GM20431 (cell line): ENCODE results near the gene EFHC1.

ENCODE experiments used
- in situ Hi-C: fragments of 300-500 bp; cut with MseI, MboI; formaldehyde crosslinking; loops from one replicate; pipeline ENCODE4 v1.15.0; 2020; ENCODE audit warnings: low sequenced_read_pairs; ENCODE audit not compliant: unreplicated experiment

Gene EFHC1

GRCh38 chr6:52532457-52532856 is 112.3 kb downstream of the EFHC1 start:
- in situ Hi-C loops: no loop called here

DNA sequence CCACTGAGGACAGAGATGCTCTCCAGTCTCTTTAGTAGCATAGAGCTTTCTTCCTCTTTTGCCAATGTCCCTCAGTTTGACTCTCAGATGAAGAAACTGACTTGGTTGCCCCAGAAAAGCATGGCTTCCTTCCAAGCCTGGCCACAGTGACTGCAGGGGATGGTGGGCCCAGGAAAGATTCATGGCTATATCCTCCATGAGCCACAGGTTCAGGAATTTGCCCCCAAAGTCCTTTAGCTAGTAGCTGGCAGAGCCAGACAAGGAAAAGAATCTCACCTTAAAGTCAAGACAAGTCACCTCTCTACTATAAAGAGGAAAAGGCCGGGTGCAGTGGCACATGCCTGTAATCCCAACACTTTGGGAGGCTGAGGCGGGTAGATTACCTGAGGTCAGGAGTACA is 113.3 kb downstream of the EFHC1 start:
- in situ Hi-C loops: no loop called here

DNA sequence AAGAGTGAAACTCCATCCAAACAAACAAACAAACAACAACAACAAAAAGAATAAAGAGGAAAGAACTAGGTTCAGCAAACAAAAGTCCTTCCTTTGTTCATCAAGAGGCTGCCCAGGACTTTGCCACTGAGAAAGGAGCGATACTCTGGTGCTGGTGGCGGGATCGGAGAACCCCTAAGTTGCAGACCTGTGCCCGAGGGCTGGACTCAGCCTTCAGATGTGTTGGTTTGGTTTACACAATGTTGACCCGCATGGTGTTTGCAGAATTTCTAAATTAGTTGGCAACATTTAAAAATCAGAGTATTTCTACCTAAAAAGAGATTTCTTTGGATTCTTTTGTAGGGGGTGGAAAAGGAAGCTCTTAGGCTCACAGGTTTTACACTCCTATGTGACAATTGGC is 114.2 kb downstream of the EFHC1 start:
- in situ Hi-C loops: no loop called here

- in situ Hi-C loops: no loop called here
Measured at GRCh38 chr6:52534966-52535390, 114.8 kb downstream of the EFHC1 start.

- in situ Hi-C loops: no loop called here
Measured at GRCh38 chr6:52535711-52536423, 115.7 kb downstream of the EFHC1 start.

- in situ Hi-C loops: no loop called here
Measured at GRCh38 chr6:52536424-52536916, 116.3 kb downstream of the EFHC1 start.

GRCh38 chr6:52537001-52537753 is 117.0 kb downstream of the EFHC1 start:
- in situ Hi-C loops: no loop called here

- in situ Hi-C loops: no loop called here
Measured at GRCh38 chr6:52538252-52538900, 118.2 kb downstream of the EFHC1 start.

GRCh38 chr6:52538901-52539354 is 118.8 kb downstream of the EFHC1 start:
- in situ Hi-C loops: no loop called here

- in situ Hi-C loops: no loop called here
Measured at GRCh38 chr6:52539607-52540006, 119.5 kb downstream of the EFHC1 start.

DNA sequence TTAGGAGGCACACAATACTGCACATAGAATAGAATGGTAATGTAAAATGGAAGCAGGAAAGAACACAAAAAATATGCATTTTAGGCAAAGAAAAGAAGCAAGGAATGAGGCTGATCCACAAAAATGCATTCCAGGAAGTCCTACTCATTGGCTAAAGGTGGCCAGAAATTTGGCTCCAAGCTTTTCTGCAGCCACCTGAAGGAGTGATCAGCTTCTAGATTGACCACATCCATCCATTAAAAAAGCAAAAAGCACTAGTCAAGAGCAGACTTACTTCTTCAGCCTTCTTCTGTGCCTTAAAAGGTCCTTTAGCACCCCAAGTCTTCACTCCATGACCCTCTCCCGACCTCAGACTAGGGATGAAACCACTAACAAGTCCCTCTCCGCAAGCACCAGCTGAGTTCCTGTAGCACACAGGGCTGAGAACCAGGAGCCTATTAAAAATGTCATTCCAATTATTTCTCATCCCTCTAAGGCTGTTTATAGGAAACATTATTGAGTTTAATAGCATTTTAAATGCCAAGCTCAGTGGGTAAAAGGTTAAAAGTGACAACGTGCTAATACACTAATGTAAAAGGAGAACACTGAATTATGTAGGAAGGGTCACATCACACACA is 120.3 kb downstream of the EFHC1 start:
- in situ Hi-C loops: no loop called here

DNA sequence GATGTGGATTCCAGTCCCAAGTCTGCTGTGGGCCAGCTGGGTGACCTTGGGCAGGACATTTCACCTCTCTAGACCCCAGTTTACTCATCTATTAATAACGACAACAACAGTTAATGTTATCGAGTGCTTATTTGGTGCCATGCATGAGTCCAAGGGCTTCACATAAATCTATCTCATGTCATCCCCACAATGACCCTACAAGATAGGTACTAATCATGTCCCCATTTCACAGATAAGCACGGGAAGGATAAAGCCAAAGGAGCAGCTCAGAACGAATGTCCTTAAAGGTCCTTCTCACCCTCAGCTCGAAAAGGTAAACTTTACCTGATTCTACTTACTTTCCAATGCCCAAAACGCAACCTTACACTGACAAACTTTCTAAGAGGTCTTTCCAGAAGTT is 121.0 kb downstream of the EFHC1 start:
- in situ Hi-C loops: no loop called here

DNA sequence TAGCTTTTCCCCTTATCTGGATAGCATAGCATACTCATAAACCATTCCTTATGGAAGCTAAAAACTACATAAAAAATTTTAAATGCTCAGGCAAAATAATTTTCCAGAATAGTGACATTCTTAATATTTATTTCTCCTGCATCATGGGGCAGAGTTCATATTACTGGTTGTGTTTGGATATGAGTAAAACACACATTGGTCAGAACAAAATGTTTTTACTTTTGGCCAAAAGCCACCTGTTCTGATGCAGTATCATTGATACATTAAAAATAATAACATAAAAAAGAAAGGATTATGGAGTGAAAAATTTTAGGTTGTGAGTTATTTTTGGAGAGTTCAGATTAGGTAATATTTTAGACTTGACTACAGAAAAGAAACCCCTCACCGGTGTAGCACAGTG is 123.1 kb downstream of the EFHC1 start:
- in situ Hi-C loops: no loop called here

DNA sequence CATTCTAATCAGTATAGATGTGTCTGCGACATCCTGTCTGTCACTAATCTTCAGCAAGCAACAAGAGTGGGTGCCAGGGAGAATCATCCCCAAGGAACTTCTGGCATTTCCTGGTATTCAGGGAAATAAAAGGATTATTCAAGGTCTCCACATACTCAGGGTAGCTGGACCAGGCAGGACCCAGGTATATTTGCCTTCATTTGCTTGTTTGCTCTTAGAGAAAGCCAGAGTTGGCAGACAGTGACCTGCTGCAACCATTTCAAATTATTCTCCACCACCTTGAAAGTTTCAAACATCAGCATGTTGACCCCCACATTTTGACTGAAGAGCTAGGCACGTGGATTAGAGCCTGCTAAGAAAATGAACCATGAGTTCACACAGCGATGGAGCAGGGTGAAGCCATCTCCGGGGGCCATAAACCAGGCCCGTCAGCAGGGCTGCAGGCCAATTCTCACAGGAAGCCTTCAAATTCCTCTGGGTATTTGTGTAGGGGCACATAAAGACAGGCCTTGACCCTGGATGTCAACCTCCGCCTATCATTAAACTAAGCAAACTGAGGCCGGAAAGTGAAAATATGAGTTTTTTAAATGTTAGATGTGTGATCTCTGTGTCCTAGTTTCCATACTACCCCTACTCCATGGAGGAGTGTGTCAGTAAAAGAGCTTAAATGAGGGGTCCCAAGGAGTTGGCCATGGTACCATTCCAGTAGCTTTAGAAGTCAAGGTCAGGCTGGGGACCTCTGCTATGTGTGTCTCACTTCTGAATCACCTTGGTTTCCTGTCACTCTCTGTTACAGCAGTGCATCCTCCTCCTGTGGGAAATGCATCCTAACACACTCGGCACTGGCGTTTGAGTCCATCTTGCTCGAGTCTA is 123.8 kb downstream of the EFHC1 start:
- in situ Hi-C loops: no loop called here

DNA sequence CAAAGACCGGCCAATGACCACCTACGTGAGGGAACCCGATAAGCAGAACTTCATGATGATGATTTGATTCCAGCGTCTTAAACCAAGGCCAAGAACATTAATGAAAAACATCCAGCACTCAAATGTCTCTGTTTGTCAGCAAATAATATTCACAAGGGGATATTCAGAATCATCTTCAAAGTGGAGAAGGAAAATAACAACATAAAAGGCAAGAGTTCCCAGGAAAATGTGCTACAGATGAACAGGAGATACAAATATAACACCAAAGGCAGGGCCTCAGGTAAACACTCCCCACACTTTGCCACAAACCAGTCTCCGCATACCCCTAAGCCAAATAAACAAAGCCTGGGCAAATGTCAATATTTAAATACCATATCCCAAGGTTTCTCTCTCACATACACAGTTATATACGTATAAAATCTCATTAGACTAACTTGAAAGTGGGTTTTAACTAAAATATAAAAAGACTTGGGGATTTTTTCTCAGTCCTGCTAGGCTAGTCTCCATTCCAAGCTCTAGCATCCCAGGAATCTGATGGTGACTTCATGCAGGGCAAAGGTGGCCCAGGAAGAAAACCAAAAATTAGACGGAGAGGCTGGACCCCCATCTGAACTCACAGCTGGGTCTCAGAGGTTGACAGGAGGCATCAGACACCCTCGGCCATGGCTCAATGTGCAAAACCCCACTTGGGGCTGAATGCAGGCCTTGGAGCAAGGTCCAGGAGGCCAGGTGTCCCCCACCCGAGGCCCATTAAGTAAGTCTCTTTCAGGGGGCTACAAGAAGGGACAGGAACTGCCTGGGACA is 124.7 kb downstream of the EFHC1 start:
- in situ Hi-C loops: no loop called here

GRCh38 chr6:52545406-52546119 is 125.4 kb downstream of the EFHC1 start:
- in situ Hi-C loops: no loop called here

GRCh38 chr6:52546192-52546591 is 126.0 kb downstream of the EFHC1 start:
- in situ Hi-C loops: no loop called here

DNA sequence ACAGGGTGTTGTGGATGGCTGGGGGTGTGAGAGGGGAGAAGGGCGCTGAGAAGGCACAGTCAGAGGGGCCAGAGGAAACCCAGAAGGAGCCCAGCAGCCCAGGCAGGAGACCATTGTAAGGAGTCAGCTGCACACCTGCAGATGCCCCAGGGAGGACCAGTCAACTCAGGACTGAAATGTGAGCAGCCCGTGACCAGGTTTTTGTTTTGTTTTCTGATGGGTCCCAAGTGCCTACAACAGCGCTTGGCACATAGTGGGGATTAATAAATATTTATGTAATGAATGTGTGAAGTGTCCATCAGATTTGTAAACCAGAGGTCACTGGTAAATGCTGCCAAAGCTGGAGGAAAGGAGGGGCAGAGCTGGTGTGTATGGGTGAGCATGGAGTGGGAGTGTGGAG is 126.5 kb downstream of the EFHC1 start:
- in situ Hi-C loops: no loop called here
